ENCODE data around the gene DCHS2. TPM values are rescaled to one million over a fixed set of nuclear protein-coding genes. Genes with fewer than 3 reads are reported as not detected.
A peak's percentile ranks its signal among the peaks of the same experiment; 100 is the strongest.

The DCHS2 gene
- total RNA-seq, 2 experiments from 2014 or later: not detected

DNA sequence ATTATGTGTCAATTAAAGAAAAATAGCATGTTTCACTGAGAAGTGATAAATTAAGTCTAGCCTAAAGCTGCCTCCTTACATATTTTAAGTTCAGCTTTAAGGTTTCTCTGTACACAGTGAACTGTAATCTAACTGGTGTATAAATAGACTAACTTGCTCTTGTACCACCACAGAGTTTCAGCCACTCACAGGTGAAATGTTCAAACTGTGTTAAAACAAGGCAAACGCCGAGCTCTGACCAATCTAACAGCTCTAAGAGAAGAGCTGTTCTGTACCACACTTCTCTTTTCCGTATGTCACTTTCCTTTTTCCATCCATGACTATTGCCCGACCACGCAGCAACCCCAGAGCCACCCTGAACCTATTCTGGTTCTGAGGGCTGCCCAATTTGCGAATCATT is 64.5 kb downstream of the DCHS2 start:
- H3K4me3 Mint-ChIP-seq: no peak overlapping the region
- no peaks in the 10 kb centered on the region for H3K36me3 Mint-ChIP-seq
- H3K4me1 Mint-ChIP-seq (ENCODE audit: low read depth): no peaks in the 10 kb centered on the region
- DNase-seq: no peak
- POLR2A ChIA-PET: no interaction called here
- H3K27ac Mint-ChIP-seq: no peak overlapping the region
- intact Hi-C loops (cut with micrococcal nuclease): no loop called here
- CTCF ChIA-PET: no interaction called here
- H3K27me3 Mint-ChIP-seq: peaks cover 11% of the 10 kb centered on the region
- H3K9me3 Mint-ChIP-seq: no peaks in the 10 kb centered on the region

DNA sequence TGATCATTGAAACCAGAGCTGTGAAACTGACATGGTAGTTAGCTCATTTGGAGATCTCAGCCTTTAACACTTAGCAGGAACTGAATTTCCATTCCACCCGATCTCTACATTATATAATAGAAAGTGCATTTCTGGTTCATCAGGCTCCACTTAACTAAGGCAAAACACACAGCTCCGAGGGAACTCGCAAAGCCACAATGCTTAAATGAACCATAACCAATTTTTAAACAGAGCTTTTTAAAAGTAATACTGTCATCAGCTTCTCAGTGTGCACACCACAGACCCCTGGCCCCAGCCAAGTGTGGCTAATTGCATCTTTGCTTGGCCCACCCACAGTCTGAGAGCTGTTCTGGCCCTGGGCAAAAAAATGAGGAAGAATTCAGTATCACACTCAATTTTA is 66.1 kb downstream of the DCHS2 start:
- no peak for DNase-seq
- intact Hi-C loops (cut with micrococcal nuclease): no loop called here
- peaks cover 16% of the 10 kb centered on the region for H3K27me3 Mint-ChIP-seq
- ChIA-PET CTCF (no interaction called here), POLR2A (no interaction called here)
- H3K36me3 Mint-ChIP-seq: no peaks in the 10 kb centered on the region
- H3K4me3 Mint-ChIP-seq: no peak overlapping the region
- no peak overlapping the region for H3K27ac Mint-ChIP-seq
- H3K4me1 Mint-ChIP-seq (ENCODE audit: low read depth): no peaks in the 10 kb centered on the region
- H3K9me3 Mint-ChIP-seq: no peaks in the 10 kb centered on the region

DNA sequence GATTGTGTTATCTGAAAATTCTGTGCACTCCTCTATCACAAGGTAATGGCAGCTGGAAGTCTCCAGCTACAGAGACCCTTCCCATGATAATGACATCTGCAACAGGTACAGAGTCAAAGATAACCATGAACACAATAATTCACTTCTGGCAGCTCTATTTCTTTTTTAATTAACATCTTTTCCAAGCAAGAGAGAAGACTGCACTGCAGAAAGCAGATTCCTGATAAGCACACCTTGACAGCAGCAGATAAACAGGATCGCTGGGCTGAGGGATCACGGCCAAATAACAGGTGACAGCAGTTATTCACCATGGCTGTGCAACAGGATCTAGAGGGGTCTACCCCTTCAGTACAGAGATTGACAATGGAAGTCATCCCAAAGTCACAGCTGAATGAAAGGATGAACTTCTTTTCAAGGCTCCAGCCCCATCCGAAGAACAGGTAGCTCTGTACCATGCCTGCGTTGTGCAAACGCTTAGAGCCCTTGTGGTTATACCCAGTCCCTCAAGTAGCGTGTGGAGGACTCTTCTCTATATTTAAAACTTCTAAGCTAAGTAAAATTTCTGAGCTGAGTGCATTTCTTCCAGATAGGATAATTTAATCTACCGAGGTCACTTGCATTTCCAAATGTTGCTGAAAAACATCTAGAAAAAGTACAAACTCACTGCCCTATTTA is 66.7 kb downstream of the DCHS2 start:
- intact Hi-C loops (cut with micrococcal nuclease): no loop called here
- POLR2A ChIA-PET: no interaction called here
- no peaks in the 10 kb centered on the region for H3K4me1 Mint-ChIP-seq (ENCODE audit: low read depth)
- CTCF ChIA-PET: no interaction called here
- H3K27ac Mint-ChIP-seq: no peak overlapping the region
- peaks cover 16% of the 10 kb centered on the region for H3K27me3 Mint-ChIP-seq
- H3K9me3 Mint-ChIP-seq: no peaks in the 10 kb centered on the region
- DNase-seq: no peak
- no peak overlapping the region for H3K4me3 Mint-ChIP-seq
- no peaks in the 10 kb centered on the region for H3K36me3 Mint-ChIP-seq

DNA sequence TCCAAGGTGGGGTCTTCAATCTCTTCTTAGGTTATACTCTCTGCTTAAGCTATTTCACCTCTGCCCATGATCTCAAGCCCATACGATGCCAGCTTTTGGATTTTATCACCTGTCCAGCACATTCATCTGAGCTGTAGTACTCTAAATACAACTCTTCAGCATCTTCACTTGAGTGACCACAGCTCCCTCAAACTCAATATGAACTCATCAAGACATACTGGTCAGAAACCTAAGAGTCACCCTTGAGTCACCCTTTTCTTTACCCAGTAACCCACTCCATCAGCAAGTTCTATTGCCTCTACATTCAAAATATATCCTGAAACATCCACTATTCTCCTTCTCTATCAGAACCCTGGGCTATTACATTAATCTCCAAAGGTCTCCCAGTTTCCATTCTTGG is 69.4 kb downstream of the DCHS2 start:
- H3K4me3 Mint-ChIP-seq: no peak overlapping the region
- H3K27me3 Mint-ChIP-seq: peaks cover 23% of the 10 kb centered on the region
- no peak for DNase-seq
- POLR2A ChIA-PET: no interaction called here
- no peak overlapping the region for H3K27ac Mint-ChIP-seq
- no peaks in the 10 kb centered on the region for H3K9me3 Mint-ChIP-seq
- H3K36me3 Mint-ChIP-seq: no peaks in the 10 kb centered on the region
- intact Hi-C loops (cut with micrococcal nuclease): no loop called here
- CTCF ChIA-PET: no interaction called here
- H3K4me1 Mint-ChIP-seq (ENCODE audit: low read depth): peaks cover under 1% of the 10 kb centered on the region

DNA sequence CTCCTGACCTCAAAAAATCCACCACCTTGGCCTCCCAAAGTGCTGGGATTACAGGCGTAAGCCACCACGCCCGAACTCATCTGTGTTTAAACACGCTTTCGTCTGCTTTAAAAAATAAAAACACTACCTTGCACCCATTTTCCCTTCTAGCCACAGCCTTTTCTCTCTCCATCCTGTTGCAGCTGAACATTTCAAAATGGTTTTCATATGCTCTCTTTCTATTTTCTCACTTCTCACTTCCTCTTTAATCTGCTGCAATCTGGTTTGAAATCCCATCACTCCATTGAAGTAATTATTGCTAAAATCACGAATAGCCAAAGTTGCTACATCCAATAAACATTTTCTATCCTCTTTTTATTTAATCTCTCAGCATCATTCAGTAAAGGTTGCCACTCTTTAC is 70.0 kb downstream of the DCHS2 start:
- ChIA-PET CTCF (no interaction called here), POLR2A (no interaction called here)
- H3K9me3 Mint-ChIP-seq: no peaks in the 10 kb centered on the region
- H3K4me3 Mint-ChIP-seq: no peak overlapping the region
- peaks cover 27% of the 10 kb centered on the region for H3K27me3 Mint-ChIP-seq
- DNase-seq: no peak
- intact Hi-C loops (cut with micrococcal nuclease): no loop called here
- no peak overlapping the region for H3K27ac Mint-ChIP-seq
- H3K4me1 Mint-ChIP-seq (ENCODE audit: low read depth): peaks cover 5% of the 10 kb centered on the region
- H3K36me3 Mint-ChIP-seq: no peaks in the 10 kb centered on the region

DNA sequence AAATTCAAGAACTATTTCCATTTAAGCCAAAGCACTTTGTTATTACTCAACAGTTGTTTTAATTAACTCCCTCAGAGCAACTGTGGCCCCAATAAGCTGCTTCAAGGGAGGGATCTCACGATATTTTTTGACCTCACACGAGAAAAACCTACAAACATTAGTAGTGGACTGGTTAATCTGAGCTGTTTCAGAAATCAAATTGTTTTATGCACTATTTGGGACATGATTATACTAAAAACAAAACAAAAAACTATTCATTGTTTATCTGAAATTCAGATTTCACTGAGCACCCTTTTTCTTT is 74.3 kb downstream of the DCHS2 start:
- Mint-ChIP-seq H3K27me3 (peaks cover 36% of the 10 kb centered on the region), H3K4me1 (ENCODE audit: low read depth) (peaks cover 16% of the 10 kb centered on the region), H3K27ac (no peak overlapping the region), H3K4me3 (no peak overlapping the region), H3K36me3 (no peaks in the 10 kb centered on the region), H3K9me3 (no peaks in the 10 kb centered on the region)
- ChIA-PET POLR2A (no interaction called here), CTCF (interaction anchor here (0.6 kb wide), 1 partner anchor 120 kb away, joined by 3 read pairs; no protein-coding TSS in a partner anchor)
- intact Hi-C loops (cut with micrococcal nuclease): no loop called here
- DNase-seq: no peak

DNA sequence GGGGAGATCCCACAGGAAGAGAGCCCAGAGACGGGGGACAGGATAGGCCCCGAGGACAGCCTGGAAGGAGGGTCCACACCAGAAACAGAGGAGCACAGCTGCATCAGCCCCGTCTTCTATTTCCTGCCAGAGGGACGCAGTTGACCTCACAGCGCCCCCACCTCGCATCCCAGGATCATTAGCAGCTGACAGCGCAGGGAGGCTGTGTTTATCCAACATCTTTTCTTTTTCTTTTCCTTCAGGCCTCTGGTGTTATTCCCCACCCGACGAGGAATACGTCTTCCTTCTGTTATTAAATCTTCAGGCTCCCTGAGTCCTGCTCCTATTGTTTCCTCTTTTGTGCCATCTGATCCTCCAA is 75.4 kb downstream of the DCHS2 start:
- CTCF ChIA-PET: interaction anchor here (0.6 to 1.2 kb wide), 4 partner anchors 35 to 888 kb away, joined by 3 to 4 read pairs (median 3); no protein-coding TSS in a partner anchor
- Mint-ChIP-seq H3K36me3 (no peaks in the 10 kb centered on the region), H3K4me1 (ENCODE audit: low read depth) (peaks cover 16% of the 10 kb centered on the region), H3K9me3 (no peaks in the 10 kb centered on the region), H3K4me3 (peak overlapping the region; percentile 53), H3K27me3 (peaks cover 31% of the 10 kb centered on the region), H3K27ac (no peak overlapping the region)
- no peak for DNase-seq
- intact Hi-C loops (cut with micrococcal nuclease): no loop called here
- POLR2A ChIA-PET: no interaction called here

DNA sequence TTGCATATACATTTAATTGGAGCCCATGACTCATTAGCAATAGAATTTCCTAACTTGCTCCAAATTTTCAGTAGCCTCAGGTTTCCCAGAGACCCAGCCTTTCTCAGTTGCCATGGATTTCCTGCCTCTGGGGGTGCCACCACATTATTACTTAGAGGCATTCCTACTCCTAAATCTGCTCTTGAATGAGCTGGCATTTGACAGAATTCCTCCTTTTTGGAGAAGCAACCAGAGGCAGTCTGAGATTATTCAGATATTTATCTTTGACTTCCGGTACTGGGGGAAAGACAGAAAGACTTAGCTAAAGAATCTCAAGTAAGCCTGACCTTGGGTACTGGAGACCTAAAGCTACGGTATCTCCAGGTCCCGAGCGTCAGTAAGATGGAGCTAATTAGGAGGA is 76.3 kb downstream of the DCHS2 start:
- ChIA-PET POLR2A (no interaction called here), CTCF (interaction anchor here (1.0 to 1.2 kb wide), 2 partner anchors 34 to 630 kb away, joined by 3 read pairs; no protein-coding TSS in a partner anchor)
- Mint-ChIP-seq H3K27me3 (peaks cover 31% of the 10 kb centered on the region), H3K4me3 (no peak overlapping the region), H3K27ac (no peak overlapping the region), H3K4me1 (ENCODE audit: low read depth) (peaks cover 16% of the 10 kb centered on the region), H3K36me3 (no peaks in the 10 kb centered on the region), H3K9me3 (no peaks in the 10 kb centered on the region)
- intact Hi-C loops (cut with micrococcal nuclease): no loop called here
- no peak for DNase-seq

DNA sequence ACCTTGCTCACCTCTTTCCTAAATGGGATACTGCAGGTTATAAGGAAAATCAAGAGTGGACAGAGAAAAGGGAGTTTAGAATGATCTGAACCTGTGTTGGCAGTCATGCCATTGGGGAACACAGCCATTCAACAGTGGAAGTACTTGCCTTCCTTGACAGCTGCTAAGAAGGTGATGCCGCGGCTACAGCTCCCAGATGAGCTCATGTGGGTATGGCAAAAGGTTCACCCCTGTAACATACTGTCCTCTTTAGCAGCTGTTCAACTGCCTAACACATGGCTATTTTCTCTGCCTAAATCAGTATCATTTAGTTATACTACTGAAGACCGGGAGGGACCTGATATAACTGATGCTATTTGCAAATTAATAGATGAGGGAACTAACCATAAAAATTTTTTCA is 76.8 kb downstream of the DCHS2 start:
- Mint-ChIP-seq H3K4me3 (no peak overlapping the region), H3K27ac (no peak overlapping the region), H3K36me3 (no peaks in the 10 kb centered on the region), H3K27me3 (peaks cover 30% of the 10 kb centered on the region), H3K4me1 (ENCODE audit: low read depth) (peaks cover 16% of the 10 kb centered on the region), H3K9me3 (no peaks in the 10 kb centered on the region)
- ChIA-PET POLR2A (no interaction called here), CTCF (no interaction called here)
- DNase-seq: no peak
- intact Hi-C loops (cut with micrococcal nuclease): no loop called here

DNA sequence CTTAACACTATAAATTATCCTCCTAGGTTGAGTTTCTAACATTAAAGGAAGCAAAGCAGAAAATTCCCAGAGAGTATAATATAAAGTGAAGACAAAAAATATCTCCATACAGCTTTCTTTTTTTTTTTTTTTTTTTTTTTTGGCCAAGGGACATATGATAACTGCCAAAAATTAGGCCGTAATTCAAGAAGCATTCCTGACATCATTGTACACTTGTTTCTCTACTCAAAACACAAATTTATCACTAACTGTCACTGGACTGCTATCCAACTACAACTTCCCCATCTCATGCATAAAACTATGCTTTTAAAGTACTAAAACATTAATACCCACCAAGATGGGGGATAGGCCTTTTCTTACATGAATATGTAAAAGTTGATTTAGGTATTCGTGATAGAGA is 77.2 kb downstream of the DCHS2 start:
- Mint-ChIP-seq H3K27ac (no peak overlapping the region), H3K9me3 (no peaks in the 10 kb centered on the region), H3K36me3 (no peaks in the 10 kb centered on the region), H3K4me1 (ENCODE audit: low read depth) (peaks cover 16% of the 10 kb centered on the region), H3K27me3 (peaks cover 28% of the 10 kb centered on the region), H3K4me3 (no peak overlapping the region)
- intact Hi-C loops (cut with micrococcal nuclease): no loop called here
- POLR2A ChIA-PET: no interaction called here
- CTCF ChIA-PET: no interaction called here
- no peak for DNase-seq

DNA sequence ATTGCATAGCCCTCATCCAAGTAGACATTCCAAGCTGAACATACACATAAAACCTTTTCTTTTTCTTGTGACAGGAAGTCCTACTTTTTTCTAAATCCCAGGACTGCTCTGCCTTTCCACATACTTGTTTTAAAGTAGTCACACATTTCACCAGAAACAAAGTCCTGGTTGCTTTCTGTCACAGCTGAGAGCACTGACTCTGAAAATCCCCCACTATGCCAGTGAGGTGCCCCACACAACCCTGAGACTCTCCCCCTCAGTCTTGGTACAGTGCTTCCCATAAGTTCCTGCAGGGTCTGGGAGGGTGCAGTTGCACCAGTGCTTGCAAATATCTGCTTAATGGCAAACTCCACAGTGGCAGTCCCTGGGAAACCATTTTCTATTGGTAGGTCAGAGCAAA is 84.2 kb downstream of the DCHS2 start:
- Mint-ChIP-seq H3K4me3 (no peak overlapping the region), H3K4me1 (ENCODE audit: low read depth) (no peaks in the 10 kb centered on the region), H3K27me3 (peaks cover 21% of the 10 kb centered on the region), H3K27ac (no peak overlapping the region), H3K9me3 (no peaks in the 10 kb centered on the region), H3K36me3 (no peaks in the 10 kb centered on the region)
- no peak for DNase-seq
- ChIA-PET CTCF (no interaction called here), POLR2A (no interaction called here)
- intact Hi-C loops (cut with micrococcal nuclease): no loop called here

DNA sequence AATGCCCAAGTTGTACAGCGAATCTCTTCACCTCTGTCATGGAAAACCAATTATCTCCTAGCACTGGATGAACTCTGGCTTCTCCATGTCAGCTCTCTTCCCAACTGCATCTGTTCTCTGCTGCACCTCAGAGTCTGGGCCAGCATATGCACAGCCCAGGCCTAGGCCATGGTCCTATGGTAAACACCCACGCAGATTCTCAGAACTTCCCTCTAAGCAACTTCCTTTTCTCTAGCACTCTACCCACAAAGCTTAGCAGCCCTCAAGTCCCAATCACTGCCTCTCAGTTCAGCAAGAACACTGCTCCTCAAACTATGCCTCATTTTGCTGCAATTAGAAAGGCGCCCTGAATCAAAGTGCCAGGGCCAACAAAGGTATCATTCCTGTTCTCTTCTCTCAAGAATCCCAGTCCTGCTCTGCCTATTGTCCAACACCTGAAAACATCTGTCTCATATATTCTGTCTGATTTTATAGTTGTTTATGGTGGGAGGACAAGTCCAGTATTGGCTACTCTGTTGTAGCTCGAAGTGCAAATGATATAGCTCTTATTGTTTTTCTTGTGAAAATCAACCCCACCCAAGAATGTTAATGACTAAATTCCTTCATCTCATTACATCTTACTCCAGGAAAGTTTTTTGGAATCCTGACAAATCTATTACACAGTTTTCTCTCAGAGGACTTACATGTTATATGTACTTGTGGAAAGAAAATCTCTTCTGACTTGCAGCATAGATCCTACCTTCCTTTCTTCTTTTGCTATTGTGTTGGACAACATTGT is 85.4 kb downstream of the DCHS2 start:
- Mint-ChIP-seq H3K4me1 (ENCODE audit: low read depth) (no peaks in the 10 kb centered on the region), H3K9me3 (no peaks in the 10 kb centered on the region), H3K27me3 (peaks cover 19% of the 10 kb centered on the region), H3K4me3 (no peak overlapping the region), H3K36me3 (no peaks in the 10 kb centered on the region), H3K27ac (no peak overlapping the region)
- intact Hi-C loops (cut with micrococcal nuclease): no loop called here
- CTCF ChIA-PET: no interaction called here
- POLR2A ChIA-PET: no interaction called here
- no peak for DNase-seq

DNA sequence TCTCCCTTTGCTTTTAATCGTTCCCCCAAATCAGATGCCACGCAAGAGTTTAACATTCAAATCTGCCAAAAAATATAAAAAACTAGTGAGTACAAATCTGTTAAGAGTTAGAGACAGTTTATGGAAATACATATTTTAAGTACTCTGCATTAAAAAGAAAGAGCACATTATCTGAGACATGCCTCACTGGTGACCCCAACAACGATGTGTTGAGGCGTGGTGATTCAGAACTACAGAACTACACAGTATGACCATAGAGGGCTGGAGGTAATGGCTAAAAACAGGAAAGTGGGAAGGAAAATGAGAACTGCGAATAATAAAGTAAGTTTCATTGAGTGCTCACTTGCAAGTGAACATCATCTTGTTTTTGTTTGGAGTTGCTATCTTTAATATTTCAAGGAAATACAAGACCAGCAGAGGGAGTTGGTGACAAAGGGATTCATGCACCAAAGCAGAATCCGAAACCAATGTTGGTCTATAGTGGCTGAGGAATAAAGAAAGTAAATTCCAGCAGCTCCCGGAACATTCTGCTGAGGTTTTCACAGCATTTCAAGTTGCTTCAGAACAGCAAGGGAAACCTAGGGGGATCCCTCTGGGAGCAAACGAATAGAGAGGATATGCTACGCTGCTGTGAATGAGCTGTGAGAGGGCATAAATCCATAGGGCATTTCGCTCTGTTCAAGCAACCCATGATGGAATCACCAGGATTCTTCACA is 92.2 kb downstream of the DCHS2 start:
- Mint-ChIP-seq H3K9me3 (no peaks in the 10 kb centered on the region), H3K4me3 (no peak overlapping the region), H3K27ac (no peak overlapping the region), H3K27me3 (peaks cover 3% of the 10 kb centered on the region), H3K36me3 (no peaks in the 10 kb centered on the region), H3K4me1 (ENCODE audit: low read depth) (no peaks in the 10 kb centered on the region)
- ChIA-PET POLR2A (no interaction called here), CTCF (no interaction called here)
- intact Hi-C loops (cut with micrococcal nuclease): no loop called here
- no peak for DNase-seq
